ENCODE data around the gene CHD2. TPM values are rescaled to one million over a fixed set of nuclear protein-coding genes. Genes with fewer than 3 reads are reported as not detected.

The CHD2 gene
- total RNA-seq, 1 donor from 2014 or later, result 54.2 TPM

- Histone ChIP-seq H3K36me3 (ENCODE audit: control insufficient read depth, insufficient read depth, low read length) (no peaks in the 10 kb centered on the region), H3K27me3 (ENCODE audit: control insufficient read depth, insufficient read depth, low read length) (no peaks in the 10 kb centered on the region), H3K4me3 (ENCODE audit: low read depth, low read length) (no peak overlapping the region)
- no peak for DNase-seq (ENCODE audit: low read depth)
- no peak for TF ChIP-seq CTCF (IDR thresholded peaks at IDR 0.05; ENCODE audit: insufficient read depth, low read length, poor library complexity, severe bottlenecking)
Observed at GRCh38 chr15:92906020-92906419, 5.9 kb downstream of the CHD2 start.

GRCh38 chr15:92906563-92907081 lies 6.5 kb downstream of the CHD2 start:
- no peak for TF ChIP-seq CTCF (IDR thresholded peaks at IDR 0.05; ENCODE audit: insufficient read depth, low read length, poor library complexity, severe bottlenecking)
- no peak for DNase-seq (ENCODE audit: low read depth)
- no peak overlapping the region for H3K4me3 ChIP-seq (ENCODE audit: low read depth, low read length)
- H3K27me3 ChIP-seq (ENCODE audit: control insufficient read depth, insufficient read depth, low read length), result no peaks in the 10 kb centered on the region
- H3K36me3 ChIP-seq (ENCODE audit: control insufficient read depth, insufficient read depth, low read length), result no peaks in the 10 kb centered on the region

GRCh38 chr15:92907229-92907628 lies 7.1 kb downstream of the CHD2 start:
- DNase-seq (ENCODE audit: low read depth), result no peak
- no peak for TF ChIP-seq CTCF (IDR thresholded peaks at IDR 0.05; ENCODE audit: insufficient read depth, low read length, poor library complexity, severe bottlenecking)
- H3K27me3 ChIP-seq (ENCODE audit: control insufficient read depth, insufficient read depth, low read length), result no peaks in the 10 kb centered on the region

GRCh38 chr15:92907896-92908712 lies 8.0 kb downstream of the CHD2 start:
- peak; percentile 82 for DNase-seq (ENCODE audit: low read depth)
- no peak for TF ChIP-seq CTCF (IDR thresholded peaks at IDR 0.05; ENCODE audit: insufficient read depth, low read length, poor library complexity, severe bottlenecking)

More at GRCh38 chr15:92907229-92907628, 7.1 kb downstream of the CHD2 start:
- no peak overlapping the region for H3K4me3 ChIP-seq (ENCODE audit: low read depth, low read length)
- H3K36me3 ChIP-seq (ENCODE audit: control insufficient read depth, insufficient read depth, low read length), result no peaks in the 10 kb centered on the region

GRCh38 chr15:92908713-92909057 lies 8.6 kb downstream of the CHD2 start:
- DNase-seq (ENCODE audit: low read depth), result no peak
- H3K4me3 ChIP-seq (ENCODE audit: low read depth, low read length), result peak overlapping the region; percentile 10
- H3K27me3 ChIP-seq (ENCODE audit: control insufficient read depth, insufficient read depth, low read length), result no peaks in the 10 kb centered on the region
- TF ChIP-seq CTCF (IDR thresholded peaks at IDR 0.05; ENCODE audit: insufficient read depth, low read length, poor library complexity, severe bottlenecking), result no peak
- no peaks in the 10 kb centered on the region for H3K36me3 ChIP-seq (ENCODE audit: control insufficient read depth, insufficient read depth, low read length)

More at GRCh38 chr15:92907896-92908712, 8.0 kb downstream of the CHD2 start:
- Histone ChIP-seq H3K4me3 (ENCODE audit: low read depth, low read length) (peak overlapping the region; percentile 10), H3K27me3 (ENCODE audit: control insufficient read depth, insufficient read depth, low read length) (no peaks in the 10 kb centered on the region), H3K36me3 (ENCODE audit: control insufficient read depth, insufficient read depth, low read length) (no peaks in the 10 kb centered on the region)

Data from kidney epithelial cell (primary cell).